HuH-7 (cell line): Measurements from ENCODE around the gene L3MBTL2.

Experiments used
- DNase-seq: peaks from one replicate; pipeline ENCODE4 v3.0.0; 2011; ENCODE audit warnings: low spot score

L3MBTL2 gene

GRCh38 chr22:41215409-41215808 lies 10.3 kb downstream of the L3MBTL2 start:
- DNase-seq = no peak

- DNase-seq = no peak
Observed at GRCh38 chr22:41215926-41216325, 10.8 kb downstream of the L3MBTL2 start.

- DNase-seq = no peak
Observed at GRCh38 chr22:41216984-41217383, 11.9 kb downstream of the L3MBTL2 start.

- no peak for DNase-seq
Observed at GRCh38 chr22:41217553-41218157, 12.5 kb downstream of the L3MBTL2 start.

GRCh38 chr22:41222846-41223507 lies 17.9 kb downstream of the L3MBTL2 start:
- DNase-seq = no peak

- DNase-seq = no peak
Observed at GRCh38 chr22:41223535-41223934, 18.4 kb downstream of the L3MBTL2 start.

- no peak for DNase-seq
Observed at GRCh38 chr22:41226723-41227655, 21.9 kb downstream of the L3MBTL2 start.

- no peak for DNase-seq
Observed at GRCh38 chr22:41229215-41229614, 24.1 kb downstream of the L3MBTL2 start.

- DNase-seq = no peak
Observed at GRCh38 chr22:41229730-41230400, 24.8 kb downstream of the L3MBTL2 start.

GRCh38 chr22:41230401-41230785 lies 25.3 kb downstream of the L3MBTL2 start:
- DNase-seq = no peak

- no peak for DNase-seq
Observed at GRCh38 chr22:41231369-41231768, 26.3 kb downstream of the L3MBTL2 start.

- DNase-seq = no peak
Observed at GRCh38 chr22:41234815-41235695, 29.9 kb downstream of the L3MBTL2 start.

GRCh38 chr22:41237036-41237706 lies 32.1 kb downstream of the L3MBTL2 start:
- DNase-seq = no peak

GRCh38 chr22:41237707-41238569 lies 32.8 kb downstream of the L3MBTL2 start:
- DNase-seq = peak; percentile 77

GRCh38 chr22:41238570-41239442 lies 33.7 kb downstream of the L3MBTL2 start:
- no peak for DNase-seq

- DNase-seq = no peak
Observed at GRCh38 chr22:41239443-41240128, 34.5 kb downstream of the L3MBTL2 start.

GRCh38 chr22:41240377-41241132 lies 35.4 kb downstream of the L3MBTL2 start, which contains the start of gene CHADL:
TSS of gene CHADL (minus strand) at chr22:41240931. CDS start at chr22:41240881, 50 bp downstream.
- DNase-seq = no peak
